ENCODE measurements around the gene SYTL3.
"Not testable (repeated sequence)": the region's sequence is repeated elsewhere in the genome, so short reads cannot be mapped to it uniquely, and the experiment has no call there.

SYTL3 gene

DNA sequence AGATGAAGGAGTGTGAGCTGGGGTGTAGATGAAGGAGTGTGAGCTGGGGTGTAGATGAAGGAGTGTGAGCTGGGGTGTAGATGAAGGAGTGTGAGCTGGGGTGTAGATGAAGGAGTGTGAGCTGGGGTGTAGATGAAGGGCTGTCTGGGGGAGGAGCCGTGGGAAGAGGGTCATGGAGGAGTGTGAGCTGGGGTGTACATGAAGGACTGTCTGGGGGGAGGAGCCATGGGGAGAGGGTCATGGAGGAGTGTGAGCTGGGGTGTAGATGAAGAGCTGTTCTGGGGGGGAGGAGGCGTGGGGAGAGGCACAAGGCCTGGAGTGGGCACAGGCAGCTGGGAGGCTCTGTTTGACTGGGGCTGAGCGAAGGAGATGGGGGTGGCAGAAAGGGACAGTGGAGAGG lies 51.4 kb downstream of the SYTL3 start:
- not testable (repeated sequence) for DNase-seq (ENCODE audit: low read depth)

- DNase-seq (ENCODE audit: low read depth) = no peak
Observed at GRCh38 chr6:158703111-158703836, 53.4 kb downstream of the SYTL3 start.

DNA sequence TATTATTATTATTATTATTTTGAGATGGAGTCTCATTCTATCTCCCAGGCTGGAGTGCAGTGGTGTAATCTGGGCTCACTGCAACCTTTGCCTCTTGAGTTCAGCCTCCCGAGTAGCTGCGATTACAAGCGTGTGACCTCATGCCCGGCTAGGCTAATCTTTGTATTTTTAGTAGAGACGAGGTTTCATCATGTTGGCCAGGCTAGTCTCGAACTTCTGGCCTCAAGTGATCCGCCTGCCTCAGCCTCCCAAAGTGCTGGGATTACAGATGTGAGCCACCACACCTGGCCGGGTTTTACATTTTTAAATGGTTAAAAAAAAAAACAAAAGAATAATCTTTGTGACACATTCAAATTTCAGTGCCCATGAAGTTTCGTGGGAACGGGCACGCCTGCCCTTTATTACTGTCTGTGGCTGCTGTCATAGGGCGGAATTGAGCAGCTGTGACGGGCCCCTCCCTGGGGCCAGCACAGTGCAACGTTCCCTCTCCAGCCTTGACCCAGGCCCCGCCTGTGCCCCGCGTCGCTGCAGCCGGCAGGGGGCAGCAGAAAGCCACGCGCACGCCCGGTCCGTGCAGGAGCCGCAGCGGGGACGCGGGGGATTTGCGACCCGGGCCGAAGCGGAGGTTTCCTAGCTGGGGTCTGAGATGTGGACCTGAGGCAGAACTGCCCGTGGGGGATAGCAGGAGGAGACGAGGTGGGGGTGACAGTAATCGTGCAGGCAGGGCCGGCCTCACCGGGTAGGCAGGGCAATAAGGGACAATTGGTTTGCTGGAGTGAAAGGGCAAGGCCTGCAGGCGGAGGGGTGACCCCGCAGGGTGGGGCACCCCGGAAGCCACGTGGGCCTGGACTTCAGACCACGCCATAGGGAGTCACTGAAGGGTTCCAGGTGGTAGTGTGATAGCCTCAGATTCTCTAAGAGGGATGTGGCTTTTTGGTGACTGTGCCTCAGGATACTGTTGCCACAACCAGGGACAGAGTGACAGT lies 54.3 kb downstream of the SYTL3 start:
- DNase-seq (ENCODE audit: low read depth) = peak; percentile 72

GRCh38 chr6:158705386-158706126 lies 55.7 kb downstream of the SYTL3 start:
- DNase-seq (ENCODE audit: low read depth) = no peak

GRCh38 chr6:158706369-158706982 lies 56.6 kb downstream of the SYTL3 start:
- DNase-seq (ENCODE audit: low read depth) = no peak

- DNase-seq (ENCODE audit: low read depth) = no peak
Observed at GRCh38 chr6:158707120-158707820, 57.4 kb downstream of the SYTL3 start.

- no peak for DNase-seq (ENCODE audit: low read depth)
Observed at GRCh38 chr6:158707821-158708195, 58.0 kb downstream of the SYTL3 start.

GRCh38 chr6:158708239-158708638 lies 58.4 kb downstream of the SYTL3 start:
- DNase-seq (ENCODE audit: low read depth) = no peak

- no peak for DNase-seq (ENCODE audit: low read depth)
Observed at GRCh38 chr6:158709809-158710208, 60.0 kb downstream of the SYTL3 start.

- DNase-seq (ENCODE audit: low read depth) = no peak
Observed at GRCh38 chr6:158711264-158711663, 61.4 kb downstream of the SYTL3 start.

GRCh38 chr6:158713469-158713868 lies 63.6 kb downstream of the SYTL3 start:
- no peak for DNase-seq (ENCODE audit: low read depth)

GRCh38 chr6:158714706-158715105 lies 64.9 kb downstream of the SYTL3 start:
- DNase-seq (ENCODE audit: low read depth) = no peak

DNA sequence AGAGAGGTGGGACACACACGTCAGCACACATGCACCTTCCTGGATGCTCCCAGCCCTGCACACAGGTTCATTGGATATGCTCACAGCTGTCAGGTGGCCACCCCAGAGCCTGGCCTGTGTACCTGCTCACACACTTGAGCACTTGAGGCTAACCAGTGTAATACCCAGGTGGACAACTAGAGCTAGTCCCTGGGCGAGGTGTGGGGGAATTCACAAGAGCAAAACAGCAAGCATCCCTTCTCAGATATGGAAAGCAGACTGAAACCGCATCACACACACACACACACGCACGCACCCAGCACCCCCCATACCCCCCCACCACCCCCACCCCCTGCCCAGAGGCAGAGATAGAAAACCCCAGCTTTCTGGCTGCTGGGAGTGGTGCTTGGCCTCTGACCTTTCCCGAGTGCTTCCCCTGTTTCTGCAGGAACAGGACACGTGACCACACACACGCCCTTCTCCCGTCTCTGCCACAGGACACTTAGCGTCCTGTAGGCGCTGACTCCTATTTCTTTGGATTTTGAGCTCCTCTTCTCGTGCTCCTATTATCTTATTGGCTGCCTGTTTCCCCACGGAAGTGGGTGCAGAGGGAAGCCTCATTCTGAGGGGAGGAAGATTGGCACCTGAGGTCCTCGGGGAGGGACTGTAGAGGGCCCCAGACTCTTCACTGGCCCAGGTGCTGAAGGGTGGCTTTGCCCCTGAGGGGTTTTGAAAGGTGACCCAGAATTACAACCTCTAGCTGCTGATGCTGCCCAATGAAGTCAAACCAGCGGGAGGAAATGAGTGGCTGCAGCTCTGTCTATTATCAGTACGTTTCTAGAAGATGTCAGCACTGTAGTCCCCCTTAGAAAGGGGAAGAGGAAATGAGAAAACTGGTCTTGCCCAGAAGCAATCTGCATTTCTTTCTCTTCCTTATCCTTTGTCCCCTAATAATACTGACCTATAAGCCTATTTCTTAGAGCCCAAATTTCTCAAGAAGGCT lies 65.8 kb downstream of the SYTL3 start:
- DNase-seq (ENCODE audit: low read depth) = no peak

- DNase-seq (ENCODE audit: low read depth) = no peak
Observed at GRCh38 chr6:158717341-158718330, 67.8 kb downstream of the SYTL3 start.

GRCh38 chr6:158718461-158719046 lies 68.7 kb downstream of the SYTL3 start:
- DNase-seq (ENCODE audit: low read depth) = no peak

DNA sequence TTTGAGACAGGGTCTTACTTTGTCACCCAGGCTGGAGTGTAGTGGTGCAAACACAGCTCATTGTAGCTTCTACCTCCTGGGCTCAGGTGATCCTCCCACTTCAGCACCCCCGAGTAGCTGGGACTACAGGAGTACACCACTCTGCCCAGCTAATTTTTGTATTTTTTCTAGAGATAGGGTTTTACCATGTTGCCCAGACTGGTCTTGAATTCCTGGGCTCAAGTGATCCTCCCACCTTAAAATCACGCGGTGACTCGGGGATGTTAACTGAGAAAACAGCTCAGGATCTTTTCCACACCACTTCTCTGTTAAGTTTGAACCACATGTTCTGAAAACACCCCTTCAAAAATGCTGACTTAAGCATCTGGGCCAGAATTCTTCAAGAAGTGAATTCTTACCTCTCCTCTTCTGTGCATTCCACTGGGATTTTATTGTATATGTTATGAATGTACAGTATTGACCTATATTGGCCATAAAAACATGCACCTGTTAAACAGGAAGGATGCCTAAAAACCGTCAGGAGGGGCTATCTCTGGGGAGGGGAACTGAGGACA lies 72.4 kb downstream of the SYTL3 start:
- no peak for DNase-seq (ENCODE audit: low read depth)

DNA sequence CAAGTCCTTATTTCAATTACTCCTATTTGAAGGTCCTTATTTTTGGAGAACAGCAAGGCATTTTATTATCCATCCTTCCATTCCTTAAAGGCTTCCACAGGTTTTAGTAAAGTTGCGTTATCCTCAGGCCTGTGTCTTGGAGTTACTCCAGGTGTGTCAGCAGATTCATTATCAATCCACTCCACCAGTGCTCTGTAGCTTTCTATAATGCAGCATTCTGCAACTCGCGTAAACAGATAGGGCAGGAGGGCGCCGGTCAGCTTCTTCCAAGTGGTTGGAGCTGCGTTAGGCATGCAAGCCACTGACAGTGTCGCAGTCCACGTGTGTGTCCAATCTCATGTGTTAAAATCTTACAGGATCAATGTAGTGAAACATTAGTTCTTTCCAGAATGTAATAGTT lies 75.8 kb downstream of the SYTL3 start:
- DNase-seq (ENCODE audit: low read depth) = no peak

- DNase-seq (ENCODE audit: low read depth) = no peak
Observed at GRCh38 chr6:158729906-158730540, 80.2 kb downstream of the SYTL3 start.

All from stimulated activated CD8-positive, alpha-beta memory T cell treated with anti-CD3 and anti-CD28 coated beads, Interleukin-4, amount 100 ng/mL, for 24 hours (primary cell).